Hair follicle dermal papilla cell (primary cell): Measurements from ENCODE around the gene ZNF14. TPM values are rescaled to one million over a fixed set of nuclear protein-coding genes. Genes with fewer than 3 reads are reported as not detected.

Experiments used
- small RNA-seq: library from RNA; depleted of rRNA; stranded (forward); fragments of <200 nt; gene quantifications from one replicate; pipeline ENCODE3, GENCODE V24; 2012
- total RNA-seq: library from RNA; depleted of rRNA; stranded (reverse); fragments of >200 nt; gene quantifications from 2 replicates; pipeline ENCODE4 v1.2.3, GENCODE V29; 2012

The ZNF14 gene
- 5.5 and 6.0 TPM in 2 replicates for total RNA-seq

DNA sequence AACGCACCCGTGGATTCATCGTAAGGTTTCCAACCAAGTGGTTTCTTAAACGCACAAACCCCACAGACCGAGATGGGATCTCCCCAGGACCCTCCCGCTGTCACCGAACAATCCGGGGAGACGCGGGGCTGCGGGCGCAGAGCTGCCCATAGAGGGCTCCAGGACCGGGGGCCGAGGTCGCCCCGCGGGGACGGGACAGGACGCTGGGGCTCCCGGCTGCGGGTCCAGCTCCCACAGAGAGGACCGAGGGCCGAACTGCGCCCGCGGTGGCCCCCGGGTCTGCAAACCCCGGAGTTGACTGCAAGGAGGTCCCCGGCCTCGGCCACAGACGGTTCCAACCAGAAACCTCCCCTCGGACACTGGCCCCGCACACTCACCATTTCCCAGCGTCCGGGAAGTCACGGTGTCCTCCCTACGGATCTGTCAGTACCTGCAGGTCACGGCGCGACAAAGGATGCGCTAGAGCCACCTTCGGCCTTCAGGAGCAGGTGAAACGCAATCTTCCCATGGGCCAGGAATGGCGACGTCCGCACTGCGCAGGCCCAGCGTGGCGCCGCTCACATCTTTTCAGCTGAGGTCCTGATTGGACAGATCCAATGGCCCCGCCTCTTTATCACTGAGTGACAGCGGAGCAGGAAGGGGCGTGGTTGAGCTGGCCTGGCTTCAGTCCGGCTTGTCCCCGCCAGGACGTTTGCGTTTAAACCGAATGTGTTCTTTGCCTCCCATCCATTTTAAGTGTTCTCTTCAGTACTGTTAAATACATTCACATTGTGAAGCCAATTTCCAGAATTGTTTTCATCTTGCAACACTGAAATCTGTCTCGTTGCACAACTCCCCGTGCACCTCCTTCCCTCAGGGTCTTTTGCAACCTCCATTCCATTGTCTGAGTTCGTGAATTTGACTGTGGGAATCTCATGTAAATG, at the start of gene ZNF14:
TSS of gene ZNF14 (minus strand) at position 534 of the 923 bp plus-strand sequence. CDS start at position 380, 154 bp downstream.

DNA sequence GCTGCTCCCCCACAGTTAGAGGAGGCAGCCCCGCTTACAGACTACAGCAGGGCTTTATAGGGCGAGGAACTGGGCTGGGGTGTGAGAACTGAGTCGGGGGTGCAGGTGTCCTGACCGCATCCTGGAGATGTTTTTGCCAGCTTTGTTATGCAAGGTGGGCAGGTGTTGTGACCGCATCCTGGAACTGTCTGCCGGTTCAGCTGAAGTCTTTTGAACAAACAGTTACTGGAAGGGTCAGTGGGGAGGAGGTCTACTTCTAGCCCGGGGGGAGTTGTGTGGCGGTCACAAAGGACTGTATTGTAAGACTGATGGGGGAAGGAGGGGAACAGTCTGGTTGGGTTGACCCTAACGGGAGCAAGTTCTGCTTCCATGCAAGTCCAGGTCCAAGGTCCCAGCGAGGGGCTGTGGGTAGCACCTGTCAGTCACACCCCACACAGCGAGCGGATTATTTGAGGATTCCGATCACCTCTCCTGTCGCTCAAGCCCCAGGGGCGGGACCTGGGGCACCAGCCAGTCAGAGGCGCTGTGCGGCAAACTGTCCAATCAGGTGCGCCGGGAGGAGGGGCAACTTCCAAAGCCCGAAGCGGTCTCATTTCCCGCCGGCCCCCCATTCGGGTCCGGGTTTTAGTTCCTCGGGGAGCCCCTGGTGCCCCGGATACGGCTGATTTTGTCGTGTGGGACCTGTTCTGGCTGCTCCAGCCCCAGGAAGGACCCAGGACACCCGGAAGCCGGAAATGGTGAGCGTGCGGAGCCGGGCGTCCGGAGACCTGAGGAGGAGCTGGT, 64.5 kb downstream of the ZNF14 start, which contains the start of gene ZNF101:
TSS of gene ZNF101 (plus strand) at position 610 of the 783 bp plus-strand sequence. CDS start at position 735, 125 bp downstream.

GRCh38 chr19:19663256-19664120, 69.4 kb downstream of the ZNF14 start, which contains the start of gene ATP13A1:
TSS of gene ATP13A1 (minus strand) at chr19:19663676. CDS start at chr19:19663666, 10 bp downstream.

Small RNA genes lying within 50 kb of the gene (small RNA-seq; reads per million reads assigned to genes)
- gene AC011458.2: not detected
- gene AC011477.5: not detected

Other genes starting within 250 kb of the ZNF14 start
- gene TSSK6, start 217.6 kb downstream of the ZNF14 start, total RNA-seq: 1.3 and 2.2 TPM in 2 replicates
- 32.7 and 107 TPM in 2 replicates for gene NDUFA13, start 216.9 kb downstream of the ZNF14 start, total RNA-seq
- 0.24 and 0.49 TPM in 2 replicates for gene YJEFN3, start 204.2 kb downstream of the ZNF14 start, total RNA-seq
- gene CILP2, start 194.8 kb downstream of the ZNF14 start, total RNA-seq: 0.32 and 0.36 TPM in 2 replicates
- 3.4 and 4.4 TPM in 2 replicates for gene PBX4, start 114.4 kb downstream of the ZNF14 start, total RNA-seq
- gene LPAR2, start 104.9 kb downstream of the ZNF14 start, total RNA-seq: 3.5 and 3.7 TPM in 2 replicates
- 11.4 and 11.5 TPM in 2 replicates for gene GMIP, start 89.5 kb downstream of the ZNF14 start, total RNA-seq
- gene ATP13A1, start 69.4 kb downstream of the ZNF14 start, total RNA-seq: 69.1 and 72.5 TPM in 2 replicates
- gene ZNF101, start 64.3 kb downstream of the ZNF14 start, total RNA-seq: 4.9 and 5.5 TPM in 2 replicates
- 14.7 and 20.6 TPM in 2 replicates for gene ZNF506, start 88.6 kb upstream of the ZNF14 start, total RNA-seq
- gene ZNF253, start 132.8 kb upstream of the ZNF14 start, total RNA-seq: 4.4 and 5.5 TPM in 2 replicates
- gene ZNF93, start 167.8 kb upstream of the ZNF14 start, total RNA-seq: 10.2 and 17.2 TPM in 2 replicates